AG09319 (cell line): ENCODE measurements around the gene NFIB.

ENCODE experiments used
- DNase-seq: peaks from one replicate; pipeline ENCODE4 v3.0.0-alpha.2; 2010; ENCODE audit warnings: low read depth; ENCODE audit errors: extremely low read depth
- TF ChIP-seq, protein P1 (sequence below): IDR thresholded peaks from 2 replicates; pipeline ENCODE4 v1.5.1; 2011; ENCODE audit warnings: low read depth, mild to moderate bottlenecking, inconsistent platforms, low read length, moderate library complexity

The NFIB gene

GRCh38 chr9:14313378-14313940, 482 bp downstream of the NFIB start:
- TF ChIP-seq, protein P1, sequence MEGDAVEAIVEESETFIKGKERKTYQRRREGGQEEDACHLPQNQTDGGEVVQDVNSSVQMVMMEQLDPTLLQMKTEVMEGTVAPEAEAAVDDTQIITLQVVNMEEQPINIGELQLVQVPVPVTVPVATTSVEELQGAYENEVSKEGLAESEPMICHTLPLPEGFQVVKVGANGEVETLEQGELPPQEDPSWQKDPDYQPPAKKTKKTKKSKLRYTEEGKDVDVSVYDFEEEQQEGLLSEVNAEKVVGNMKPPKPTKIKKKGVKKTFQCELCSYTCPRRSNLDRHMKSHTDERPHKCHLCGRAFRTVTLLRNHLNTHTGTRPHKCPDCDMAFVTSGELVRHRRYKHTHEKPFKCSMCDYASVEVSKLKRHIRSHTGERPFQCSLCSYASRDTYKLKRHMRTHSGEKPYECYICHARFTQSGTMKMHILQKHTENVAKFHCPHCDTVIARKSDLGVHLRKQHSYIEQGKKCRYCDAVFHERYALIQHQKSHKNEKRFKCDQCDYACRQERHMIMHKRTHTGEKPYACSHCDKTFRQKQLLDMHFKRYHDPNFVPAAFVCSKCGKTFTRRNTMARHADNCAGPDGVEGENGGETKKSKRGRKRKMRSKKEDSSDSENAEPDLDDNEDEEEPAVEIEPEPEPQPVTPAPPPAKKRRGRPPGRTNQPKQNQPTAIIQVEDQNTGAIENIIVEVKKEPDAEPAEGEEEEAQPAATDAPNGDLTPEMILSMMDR, result no peak
- no peak for DNase-seq

DNA sequence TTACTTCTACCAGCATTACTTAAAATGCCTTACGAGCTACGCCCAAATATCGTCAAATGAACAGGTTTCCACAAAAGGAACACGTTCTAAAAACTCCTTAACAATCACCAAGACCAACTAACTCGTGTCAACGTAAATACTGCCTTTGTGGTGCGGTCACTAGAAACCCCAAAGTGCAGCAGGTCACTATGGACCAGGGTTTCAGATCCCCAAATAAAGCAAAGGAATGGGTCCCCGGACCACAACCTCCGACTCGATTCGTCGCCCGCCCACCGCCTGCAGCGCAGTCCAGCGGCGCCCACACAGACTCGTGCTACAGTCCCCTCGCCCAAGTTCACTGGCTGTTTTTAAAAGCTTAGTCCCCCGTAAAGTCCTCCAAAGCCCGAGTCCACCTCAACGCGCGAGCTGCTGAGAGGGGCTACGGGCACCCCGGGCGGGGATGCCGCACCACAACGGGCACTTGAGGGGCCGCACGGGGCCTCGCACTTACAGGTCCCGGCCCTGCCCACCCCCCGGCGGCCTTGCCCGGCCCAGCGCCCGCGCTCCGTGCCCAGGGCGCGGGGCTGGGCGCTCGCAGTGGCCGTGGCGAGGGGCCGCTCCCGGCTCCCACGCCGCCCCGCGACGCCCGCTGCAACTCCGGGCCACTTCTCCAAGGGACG, 1.1 kb downstream of the NFIB start:
- TF ChIP-seq, protein P1, result no peak
- DNase-seq, result no peak

GRCh38 chr9:14311956-14312685, 1.8 kb downstream of the NFIB start:
- DNase-seq, result no peak
- TF ChIP-seq, protein P1, result no peak

- no peak for DNase-seq
- TF ChIP-seq, protein P1, result no peak
These were observed 2.6 kb downstream of the NFIB start for GRCh38 chr9:14311171-14311949.

GRCh38 chr9:14310311-14310710, 3.6 kb downstream of the NFIB start:
- TF ChIP-seq, protein P1, result no peak
- DNase-seq, result no peak

- TF ChIP-seq, protein P1, result no peak
These were observed 4.5 kb downstream of the NFIB start for GRCh38 chr9:14309403-14309802.

DNA sequence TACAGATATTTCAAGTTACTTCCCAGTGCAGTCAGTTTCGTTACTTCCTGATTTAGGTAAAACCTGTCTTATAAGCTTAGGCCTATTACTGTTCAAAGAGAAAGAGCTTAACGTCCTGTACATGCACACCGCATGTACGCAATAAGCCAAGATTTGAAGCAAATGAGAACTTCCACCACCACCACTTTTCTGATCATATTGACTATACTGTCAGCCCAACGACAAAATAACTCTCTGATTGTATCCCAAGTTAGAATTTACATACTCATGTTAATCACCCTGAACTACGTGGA, 5.1 kb downstream of the NFIB start:
- TF ChIP-seq, protein P1, result no peak
- DNase-seq, result no peak

More at GRCh38 chr9:14309403-14309802, 4.5 kb downstream of the NFIB start:
- DNase-seq, result no peak
